Peyer's patch (tissue), 4 donors: ENCODE measurements around the gene IWS1.

Experiments
- POLR2A ChIP-seq, 2 donors: fragments of 450-650 bp; IDR thresholded peaks; one replicate each; pipeline ENCODE4 v1.5.1; 2017; ENCODE audit warnings: antibody characterized with exemption in 2 of 2, mild to moderate bottlenecking in 2 of 2, moderate library complexity in 2 of 2
- TF ChIP-seq, protein P1 (sequence below), 6 experiments: fragments of 450-650 bp in 4 of 6; fragments of 200-600 bp in 2 of 6; sonication (generic) in 1 of 6; IDR thresholded peaks; one replicate each; pipeline ENCODE4 v1.5.1; 2017 to 2019; ENCODE audit warnings: antibody characterized with exemption in 6 of 6, mild to moderate bottlenecking in 3 of 6, moderate library complexity in 1 of 6

- TF ChIP-seq POLR2A (IDR thresholded peaks at IDR 0.05), result no peak
- TF ChIP-seq, protein P1, sequence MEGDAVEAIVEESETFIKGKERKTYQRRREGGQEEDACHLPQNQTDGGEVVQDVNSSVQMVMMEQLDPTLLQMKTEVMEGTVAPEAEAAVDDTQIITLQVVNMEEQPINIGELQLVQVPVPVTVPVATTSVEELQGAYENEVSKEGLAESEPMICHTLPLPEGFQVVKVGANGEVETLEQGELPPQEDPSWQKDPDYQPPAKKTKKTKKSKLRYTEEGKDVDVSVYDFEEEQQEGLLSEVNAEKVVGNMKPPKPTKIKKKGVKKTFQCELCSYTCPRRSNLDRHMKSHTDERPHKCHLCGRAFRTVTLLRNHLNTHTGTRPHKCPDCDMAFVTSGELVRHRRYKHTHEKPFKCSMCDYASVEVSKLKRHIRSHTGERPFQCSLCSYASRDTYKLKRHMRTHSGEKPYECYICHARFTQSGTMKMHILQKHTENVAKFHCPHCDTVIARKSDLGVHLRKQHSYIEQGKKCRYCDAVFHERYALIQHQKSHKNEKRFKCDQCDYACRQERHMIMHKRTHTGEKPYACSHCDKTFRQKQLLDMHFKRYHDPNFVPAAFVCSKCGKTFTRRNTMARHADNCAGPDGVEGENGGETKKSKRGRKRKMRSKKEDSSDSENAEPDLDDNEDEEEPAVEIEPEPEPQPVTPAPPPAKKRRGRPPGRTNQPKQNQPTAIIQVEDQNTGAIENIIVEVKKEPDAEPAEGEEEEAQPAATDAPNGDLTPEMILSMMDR (IDR thresholded peaks at IDR 0.05), result peak in 3 of 6 experiments; percentile 3 to 38 (median 16)
Observed at GRCh38 chr2:127535918-127536317, 9.6 kb upstream of the IWS1 start.
